ELF-1 (cell line): ENCODE measurements around the gene CORO2A.
"Not testable (repeated sequence)": the region's sequence is repeated elsewhere in the genome, so short reads cannot be mapped to it uniquely, and the experiment has no call there.

ENCODE experiments used
- DNase-seq: peaks from one replicate; pipeline ENCODE4 v3.0.0-alpha.2; 2016; ENCODE audit warnings: low read depth, low spot score

Gene CORO2A

GRCh38 chr9:98142925-98143481 is 49.4 kb downstream of the CORO2A start:
- DNase-seq: no peak

- peak; percentile 71 for DNase-seq
Observed at GRCh38 chr9:98142182-98142907, 50.1 kb downstream of the CORO2A start.

GRCh38 chr9:98140503-98140902 is 51.9 kb downstream of the CORO2A start:
- DNase-seq: no peak

- DNase-seq: no peak
Observed at GRCh38 chr9:98136489-98136888, 55.9 kb downstream of the CORO2A start.

DNA sequence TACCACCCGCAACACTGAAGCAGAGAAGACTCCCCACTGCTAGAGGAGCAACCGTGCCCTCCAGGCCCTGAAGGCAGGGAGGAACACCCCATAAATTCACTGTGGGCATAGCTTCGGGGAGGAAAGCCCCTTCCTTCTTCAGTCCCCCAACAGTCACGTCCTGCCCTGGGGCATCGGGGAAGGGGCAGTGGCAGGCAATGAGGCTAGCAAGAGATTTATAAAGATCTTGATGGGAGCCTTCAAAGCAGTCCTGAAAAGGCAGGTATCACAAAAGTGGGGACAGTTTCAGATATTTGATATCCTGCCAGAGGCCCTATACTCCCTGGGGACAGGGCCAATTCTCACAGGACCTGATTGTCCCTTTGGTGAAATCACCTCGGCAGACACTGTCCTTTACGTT is 56.5 kb downstream of the CORO2A start:
- DNase-seq: no peak

- DNase-seq: no peak
Observed at GRCh38 chr9:98135558-98135934, 56.9 kb downstream of the CORO2A start.

- DNase-seq: no peak
Observed at GRCh38 chr9:98134702-98135557, 57.5 kb downstream of the CORO2A start.

DNA sequence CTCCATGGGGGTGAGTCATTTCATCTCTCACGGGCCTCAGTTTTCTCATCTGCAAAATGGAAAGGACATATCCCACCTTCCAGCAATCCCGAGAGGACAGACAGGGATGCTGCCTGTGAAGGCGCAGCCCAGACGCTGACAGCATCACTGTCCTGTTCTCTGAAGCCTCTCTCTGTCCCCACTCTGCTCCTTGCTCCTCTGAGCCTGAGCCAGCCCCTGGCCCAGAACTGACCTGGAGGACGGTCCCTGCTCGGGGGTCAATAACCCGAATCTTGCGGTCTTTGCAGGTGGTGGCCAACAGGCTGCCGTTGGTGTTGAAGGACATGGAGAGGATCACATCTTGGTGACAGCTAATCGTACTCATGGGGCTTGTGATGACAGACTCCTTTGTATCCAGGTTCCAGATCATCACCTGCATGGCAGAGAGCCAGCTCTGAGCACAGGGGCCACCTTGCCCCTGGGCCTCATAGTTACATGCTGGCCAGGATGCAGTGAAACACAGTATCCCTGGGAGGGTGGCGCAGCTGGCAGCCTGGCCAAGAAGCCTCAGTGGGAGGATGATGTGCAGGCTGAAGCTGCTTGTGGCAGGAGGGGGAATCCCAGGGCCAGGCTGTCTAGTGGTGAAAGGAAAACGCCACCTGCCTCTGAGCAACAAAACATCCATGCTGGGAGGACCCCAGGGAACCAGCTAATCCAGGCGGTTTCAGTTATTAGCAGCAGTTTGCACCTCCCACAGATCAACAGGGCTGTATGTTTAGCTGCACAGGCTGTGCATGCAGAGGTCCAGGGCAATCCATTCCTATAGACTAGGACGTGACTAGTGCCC is 59.4 kb downstream of the CORO2A start:
- DNase-seq: no peak

DNA sequence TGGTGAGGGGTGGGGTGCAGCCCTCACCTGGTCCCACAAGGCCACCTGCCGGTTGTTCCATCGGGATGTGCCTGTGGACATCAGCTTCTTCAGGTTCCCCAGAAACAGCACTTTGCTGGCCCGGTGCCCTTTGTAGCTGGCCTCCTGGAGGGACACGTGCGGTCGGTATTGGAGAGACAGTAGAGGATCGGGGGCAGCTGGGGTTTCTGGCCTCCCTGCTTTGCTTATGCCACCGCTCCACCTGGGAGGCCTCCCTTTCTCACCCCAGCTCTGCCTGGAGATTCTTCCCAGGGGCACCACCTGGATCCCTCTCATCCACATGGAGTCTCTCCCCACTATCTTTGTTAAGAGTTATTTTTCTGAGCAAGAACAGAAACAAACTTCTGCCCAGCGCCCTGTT is 60.3 kb downstream of the CORO2A start:
- DNase-seq: no peak

DNA sequence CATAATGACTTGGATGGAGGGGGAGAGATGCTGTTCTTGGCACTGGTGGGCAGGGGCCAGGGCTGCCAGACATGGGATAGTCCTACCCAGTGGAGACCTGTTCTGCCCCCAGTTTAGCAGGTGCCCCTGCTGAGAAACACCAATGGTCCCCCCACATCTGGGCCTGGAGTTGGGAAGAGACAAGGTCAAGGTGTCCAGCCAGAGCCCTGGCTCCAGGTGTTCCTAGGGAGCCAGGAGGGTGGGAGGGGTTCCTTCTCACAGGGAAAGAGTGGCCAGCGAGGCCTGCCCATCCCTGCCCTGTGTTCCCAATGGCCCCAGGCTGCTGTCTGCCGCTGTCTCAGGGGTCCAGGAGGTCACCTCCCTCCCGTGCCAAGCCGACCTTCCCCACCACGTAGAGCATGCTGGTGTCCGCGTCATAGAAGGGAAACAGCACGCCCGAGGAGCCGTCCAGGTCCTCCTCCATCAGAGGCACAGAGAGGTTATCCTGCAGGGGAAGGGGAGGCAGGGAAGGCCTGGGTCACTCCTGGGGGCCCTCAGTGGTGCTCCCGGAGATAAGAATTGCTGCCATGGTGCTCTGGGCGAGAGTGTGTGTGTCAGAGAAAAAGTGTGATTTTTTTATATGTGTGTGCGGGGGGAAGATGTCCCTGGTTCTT is 61.7 kb downstream of the CORO2A start:
- no peak for DNase-seq

GRCh38 chr9:98130060-98130459 is 62.4 kb downstream of the CORO2A start:
- DNase-seq: not testable (repeated sequence)

- no peak for DNase-seq
Observed at GRCh38 chr9:98129451-98129881, 63.0 kb downstream of the CORO2A start.

GRCh38 chr9:98128316-98128715 is 64.1 kb downstream of the CORO2A start:
- no peak for DNase-seq

GRCh38 chr9:98127226-98127625 is 65.2 kb downstream of the CORO2A start:
- DNase-seq: no peak

DNA sequence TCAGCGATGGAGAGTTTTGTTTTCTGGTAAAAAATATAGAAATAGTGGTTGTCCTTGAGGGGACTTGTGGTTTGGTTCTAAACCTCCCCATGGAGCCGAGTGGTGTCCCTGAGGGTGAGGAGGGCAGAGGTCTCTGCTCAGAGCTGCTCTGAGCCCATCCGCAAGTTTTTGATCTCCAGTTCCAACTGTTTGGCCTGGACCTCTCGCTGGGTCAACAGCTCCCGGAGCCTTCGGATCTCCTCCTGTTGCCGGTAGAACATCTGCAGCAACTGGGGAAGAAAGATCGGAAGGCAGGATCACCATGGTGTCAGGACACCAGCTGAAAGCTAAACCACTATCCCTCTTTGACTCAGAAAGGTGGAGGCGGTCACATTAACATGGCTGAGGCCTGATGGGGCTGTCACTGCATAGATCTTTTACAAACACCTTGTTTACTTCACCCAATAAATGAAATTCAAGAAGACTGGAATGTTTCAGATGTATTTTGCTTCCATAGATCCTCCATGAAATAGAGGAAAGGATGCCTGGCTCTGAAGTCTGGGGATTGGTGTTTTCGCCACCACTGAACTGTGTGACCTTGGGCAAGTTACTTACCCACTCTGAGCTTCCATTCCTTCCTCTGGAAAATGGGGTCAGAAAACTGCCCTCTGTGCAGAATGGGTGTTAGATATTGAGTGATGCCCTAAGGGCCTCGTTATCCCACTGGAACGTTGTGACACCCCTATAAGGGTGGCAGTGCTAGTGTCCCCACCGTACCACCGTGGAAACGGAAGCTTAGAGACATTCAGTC is 67.6 kb downstream of the CORO2A start:
- no peak for DNase-seq

DNA sequence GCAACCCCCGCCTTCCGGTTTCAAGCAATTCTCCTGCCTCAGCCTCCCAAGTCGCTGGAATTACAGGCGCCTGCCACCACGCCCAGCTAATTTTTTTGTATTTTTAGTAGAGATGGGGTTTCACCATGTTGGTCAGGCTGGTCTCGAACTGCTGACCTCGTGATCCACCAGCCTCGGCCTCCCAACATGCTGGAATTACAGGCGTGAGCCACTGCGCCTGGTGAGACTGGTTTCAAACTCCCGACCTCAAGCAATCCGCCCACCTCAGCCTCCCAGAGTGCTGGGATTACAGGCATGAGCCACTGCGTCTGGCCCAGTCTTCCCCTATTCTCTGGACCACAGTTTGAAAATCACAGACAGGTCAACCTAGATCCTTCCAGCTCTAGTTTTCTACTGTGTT is 68.3 kb downstream of the CORO2A start:
- not testable (repeated sequence) for DNase-seq

DNA sequence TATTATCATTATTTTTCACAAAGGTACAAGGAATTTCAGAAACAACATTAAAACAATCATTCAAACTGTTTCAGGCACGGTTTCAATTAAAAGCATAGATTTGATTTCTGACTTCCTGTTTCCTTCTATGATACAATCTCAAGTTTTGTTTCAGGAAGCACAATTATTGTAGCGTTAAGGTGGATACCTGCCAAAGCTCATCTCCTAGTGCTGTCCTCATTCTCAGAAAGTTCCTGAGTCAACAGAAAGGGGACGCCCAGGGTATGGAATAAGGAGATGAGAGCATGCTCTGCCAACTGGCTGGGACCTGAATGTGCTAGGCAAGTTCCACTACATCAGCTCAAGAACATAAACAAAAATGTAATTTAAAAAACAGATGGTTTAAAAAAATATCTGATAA is 71.4 kb downstream of the CORO2A start:
- DNase-seq: no peak

GRCh38 chr9:98120476-98120875 is 72.0 kb downstream of the CORO2A start:
- DNase-seq: no peak

GRCh38 chr9:98118640-98119601 is 73.5 kb downstream of the CORO2A start, which contains the start of gene TRIM14:
Gene TRIM14, minus strand, starts transcription at chr9:98119222. Its CDS starts 34 bp downstream, at chr9:98119188.
- peak; percentile 63 for DNase-seq
